H9 (cell line): Measurements from ENCODE around the gene NEBL. TPM values are rescaled to one million over a fixed set of nuclear protein-coding genes. Genes with fewer than 3 reads are reported as not detected.
"Not testable (repeated sequence)": the region's sequence is repeated elsewhere in the genome, so short reads cannot be mapped to it uniquely, and the experiment has no call there.

Experiments
- DNase-seq: peaks from one replicate; pipeline ENCODE4 v3.0.0-alpha.2; 2017
- H2AFZ ChIP-seq: one replicate; pipeline ENCODE4 v1.6.1; 2013; ENCODE audit warnings: mild to moderate bottlenecking, low read length, control low read depth, moderate library complexity
- H2AK5ac ChIP-seq: 2 replicates; pipeline ENCODE4 v1.6.1; 2013; ENCODE audit warnings: low read length, control low read depth, mixed read lengths; ENCODE audit not compliant: insufficient read length
- H2BK120ac ChIP-seq: one replicate; pipeline ENCODE4 v1.6.1; 2013; ENCODE audit warnings: low read depth, mild to moderate bottlenecking, low read length, control low read depth, inconsistent platforms; ENCODE audit not compliant: poor library complexity, severe bottlenecking
- H2BK12ac ChIP-seq: 2 replicates; pipeline ENCODE4 v1.6.1; 2013; ENCODE audit warnings: low read length, control low read depth, mixed read lengths, low read depth; ENCODE audit not compliant: insufficient read length
- H2BK15ac ChIP-seq: 2 replicates; pipeline ENCODE4 v1.6.1; 2013; ENCODE audit warnings: low read depth, low read length, control low read depth
- H2BK20ac ChIP-seq: one replicate; pipeline ENCODE4 v1.6.1; 2013; ENCODE audit warnings: low read depth, mild to moderate bottlenecking, low read length, control low read depth, inconsistent platforms; ENCODE audit not compliant: poor library complexity, severe bottlenecking
- H2BK5ac ChIP-seq: 2 replicates; pipeline ENCODE4 v1.6.1; 2013; ENCODE audit warnings: low read length, control low read depth, mixed read lengths; ENCODE audit not compliant: insufficient read length
- H3K14ac ChIP-seq: 2 replicates; pipeline ENCODE4 v1.6.1; 2013; ENCODE audit warnings: low read length, control low read depth; ENCODE audit not compliant: insufficient read depth
- H3K18ac ChIP-seq: 2 replicates; pipeline ENCODE4 v1.6.1; 2013; ENCODE audit warnings: low read depth, mild to moderate bottlenecking, mixed read lengths, low read length, control low read depth; ENCODE audit not compliant: insufficient read length
- H3K23ac ChIP-seq: 2 replicates; pipeline ENCODE4 v1.6.1; 2013; ENCODE audit warnings: low read length, control low read depth, mixed read lengths, low read depth; ENCODE audit not compliant: insufficient read length
- H3K23me2 ChIP-seq: 2 replicates; pipeline ENCODE4 v1.6.1; 2013; ENCODE audit warnings: low read depth, mild to moderate bottlenecking, mixed read lengths, low read length, control low read depth; ENCODE audit not compliant: insufficient read length, poor library complexity, severe bottlenecking
- H3K27ac ChIP-seq: 2 replicates; pipeline ENCODE4 v1.5.1; 2013; ENCODE audit warnings: low read length, control low read depth, mixed read lengths, low read depth; ENCODE audit not compliant: insufficient read length
- H3K27me3 ChIP-seq: 2 replicates; pipeline ENCODE4 v1.6.1; 2013; ENCODE audit warnings: low read length, control low read depth, inconsistent platforms; ENCODE audit not compliant: insufficient read depth
- H3K4ac ChIP-seq: 2 replicates; pipeline ENCODE4 v1.6.1; 2013; ENCODE audit warnings: low read depth, mild to moderate bottlenecking, control low read depth, inconsistent platforms, low read length, moderate library complexity
- H3K4me1 ChIP-seq: 2 replicates; pipeline ENCODE4 v1.6.1; 2013; ENCODE audit warnings: low read length, control low read depth, inconsistent platforms; ENCODE audit not compliant: insufficient read depth
- H3K4me2 ChIP-seq: 2 replicates; pipeline ENCODE4 v1.6.1; 2013; ENCODE audit warnings: low read length, control low read depth, mixed read lengths; ENCODE audit not compliant: insufficient read length, insufficient read depth
- H3K56ac ChIP-seq: 2 replicates; pipeline ENCODE4 v1.6.1; 2013; ENCODE audit warnings: low read depth, mild to moderate bottlenecking, mixed read lengths, low read length, control low read depth; ENCODE audit not compliant: insufficient read length
- H3K79me1 ChIP-seq: 2 replicates; pipeline ENCODE4 v1.6.1; 2013; ENCODE audit warnings: low read depth, mild to moderate bottlenecking, moderate library complexity, low read length, control low read depth, inconsistent platforms; ENCODE audit not compliant: insufficient read depth, poor library complexity, severe bottlenecking
- H3K79me2 ChIP-seq: 2 replicates; pipeline ENCODE4 v1.6.1; 2013; ENCODE audit warnings: low read length, control low read depth, inconsistent platforms; ENCODE audit not compliant: insufficient read depth
- H3K9ac ChIP-seq: 2 replicates; pipeline ENCODE4 v1.6.1; 2013; ENCODE audit warnings: low read length, control low read depth, mixed read lengths; ENCODE audit not compliant: insufficient read length; ENCODE audit errors: extremely low read depth
- H3K9me3 ChIP-seq: one replicate; pipeline ENCODE4 v1.6.1; 2013; ENCODE audit warnings: low read depth, low read length, inconsistent platforms; ENCODE audit not compliant: control insufficient read depth
- H3T11ph ChIP-seq: one replicate; pipeline ENCODE4 v1.6.1; 2013; ENCODE audit warnings: mild to moderate bottlenecking, low read length, control low read depth, inconsistent platforms
- H4K20me1 ChIP-seq: one replicate; pipeline ENCODE4 v1.6.1; 2013; ENCODE audit not compliant: control insufficient read depth, insufficient read length, insufficient read depth
- H4K5ac ChIP-seq: 2 replicates; pipeline ENCODE4 v1.6.1; 2013; ENCODE audit warnings: low read depth, mild to moderate bottlenecking, mixed read lengths, low read length, control low read depth; ENCODE audit not compliant: insufficient read length
- H4K8ac ChIP-seq: replicated peaks from 2 replicates; pipeline ENCODE4 v1.6.1; 2013; ENCODE audit warnings: low read length, control low read depth, mixed read lengths, low read depth; ENCODE audit not compliant: insufficient read length
- H4K91ac ChIP-seq: 2 replicates; pipeline ENCODE4 v1.6.1; 2013; ENCODE audit warnings: low read depth, mild to moderate bottlenecking, moderate library complexity, mixed read lengths, low read length, control low read depth; ENCODE audit not compliant: insufficient read length
- H3K27ac Mint-ChIP-seq, 3 experiments: 2 replicates in 2 of 3; 3 replicates in 1 of 3; pipeline ENCODE4 v1.8.0; 2020 to 2021; ENCODE audit warnings: mixed read lengths in 3 of 3, mild to moderate bottlenecking in 1 of 3, moderate library complexity in 1 of 3
- H3K27me3 Mint-ChIP-seq: 2 replicates; pipeline ENCODE4 v1.8.0; 2021; ENCODE audit warnings: low read depth, mild to moderate bottlenecking, moderate library complexity, mixed read lengths
- H3K36me3 Mint-ChIP-seq, 3 experiments: 2 replicates in 2 of 3; 3 replicates in 1 of 3; pipeline ENCODE4 v1.8.0; 2020 to 2021; ENCODE audit warnings: low read depth in 3 of 3, mixed read lengths in 3 of 3; ENCODE audit not compliant: insufficient read depth in 1 of 3
- H3K4me1 Mint-ChIP-seq, 2 experiments: 2 replicates each; pipeline ENCODE4 v1.8.0; 2020; ENCODE audit warnings: mixed read lengths in 2 of 2
- H3K4me3 Mint-ChIP-seq, 2 experiments: 2 replicates in 1 of 2; 3 replicates in 1 of 2; pipeline ENCODE4 v1.8.0; 2020 to 2021; ENCODE audit warnings: mild to moderate bottlenecking in 2 of 2, mixed read lengths in 2 of 2, moderate library complexity in 1 of 2
- H3K9me3 Mint-ChIP-seq, 2 experiments: 2 replicates in 1 of 2; 3 replicates in 1 of 2; pipeline ENCODE4 v1.8.0; 2020; ENCODE audit warnings: mild to moderate bottlenecking in 2 of 2, mixed read lengths in 2 of 2, moderate library complexity in 1 of 2
- WGBS: extraction: QIAGEN DNeasy Blood & Tissue Kit; methylation state at CpG from one replicate; pipeline ENCODE4 v1.1.7; 2013; ENCODE audit warnings: missing lambda C conversion rate, low lambda C conversion rate, mixed read lengths; ENCODE audit not compliant: insufficient read length; ENCODE audit errors: extremely low coverage; 5-methylcytosine and 5-hydroxymethylcytosine counted together
- total RNA-seq: library from RNA; stranded (reverse); gene quantifications from 2 replicates; pipeline ENCODE4 v1.2.1, GENCODE V29; 2021
- TF ChIP-seq, protein P1 (sequence below): fragments of 200-600 bp; sonication (generic); conservative IDR thresholded peaks from 3 replicates; pipeline ENCODE4 v1.8.0; 2021; ENCODE audit warnings: antibody characterized with exemption, mild to moderate bottlenecking

Gene NEBL
- total RNA-seq, 1 experiment from 2014 or later = 20.9 TPM

DNA sequence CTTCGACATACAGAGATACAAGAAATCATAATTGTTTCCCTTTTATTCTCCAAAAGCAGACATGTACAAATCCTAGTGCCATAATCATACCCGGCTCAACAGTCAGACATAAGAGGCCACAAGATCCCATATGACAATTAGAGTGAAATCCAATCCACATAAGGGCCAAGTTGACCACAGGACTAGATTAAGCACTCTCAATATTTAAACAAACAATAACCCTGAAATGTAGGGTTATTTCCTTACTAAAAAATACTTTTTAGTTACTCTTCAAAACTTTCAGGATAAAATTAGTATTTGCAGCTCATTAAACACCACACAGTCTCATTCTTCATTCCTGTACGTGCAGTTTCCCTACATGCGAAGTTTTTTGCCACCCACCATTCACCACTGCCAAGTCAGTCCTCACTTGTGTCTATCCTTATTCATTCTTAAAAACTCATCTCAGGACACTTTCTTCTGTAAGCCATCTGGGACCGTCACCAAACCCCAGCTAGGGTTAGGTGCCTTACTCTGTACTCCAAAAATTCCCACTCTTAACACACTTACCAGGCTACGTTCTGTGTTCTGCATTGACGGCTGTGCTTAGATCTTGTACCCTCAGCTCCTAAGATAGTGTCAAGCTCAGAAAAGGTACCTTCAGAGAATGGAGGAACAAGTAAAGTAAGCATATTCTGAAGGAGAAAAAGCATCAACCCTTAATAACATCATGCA lies 47.8 kb upstream of the NEBL start:
- no peak overlapping the region for H3K14ac ChIP-seq
- H4K91ac ChIP-seq = no peak overlapping the region
- H3K79me1 ChIP-seq = no peaks in the 10 kb centered on the region
- H3K56ac ChIP-seq = no peak overlapping the region
- no peak overlapping the region for H2BK20ac ChIP-seq
- H2AK5ac ChIP-seq = no peak overlapping the region
- no peaks in the 10 kb centered on the region for H3K27me3 Mint-ChIP-seq
- no peaks in the 10 kb centered on the region for H3K27me3 ChIP-seq
- no peak overlapping the region for H3K4ac ChIP-seq
- no CpG with 5 or more reads among the region's 7 CpGs for WGBS
- no peak overlapping the region for H3K9ac ChIP-seq
- no peaks in the 10 kb centered on the region for H3K79me2 ChIP-seq
- no peak overlapping the region for H4K5ac ChIP-seq
- no peak overlapping the region for H3T11ph ChIP-seq
- H2BK120ac ChIP-seq = no peak overlapping the region
- no peak for DNase-seq
- peaks cover 2% of the 10 kb centered on the region; the same call in 1 of the 2 replicates for H3K4me1 ChIP-seq
- no peak overlapping the region for H3K27ac ChIP-seq
- TF ChIP-seq, protein P1, sequence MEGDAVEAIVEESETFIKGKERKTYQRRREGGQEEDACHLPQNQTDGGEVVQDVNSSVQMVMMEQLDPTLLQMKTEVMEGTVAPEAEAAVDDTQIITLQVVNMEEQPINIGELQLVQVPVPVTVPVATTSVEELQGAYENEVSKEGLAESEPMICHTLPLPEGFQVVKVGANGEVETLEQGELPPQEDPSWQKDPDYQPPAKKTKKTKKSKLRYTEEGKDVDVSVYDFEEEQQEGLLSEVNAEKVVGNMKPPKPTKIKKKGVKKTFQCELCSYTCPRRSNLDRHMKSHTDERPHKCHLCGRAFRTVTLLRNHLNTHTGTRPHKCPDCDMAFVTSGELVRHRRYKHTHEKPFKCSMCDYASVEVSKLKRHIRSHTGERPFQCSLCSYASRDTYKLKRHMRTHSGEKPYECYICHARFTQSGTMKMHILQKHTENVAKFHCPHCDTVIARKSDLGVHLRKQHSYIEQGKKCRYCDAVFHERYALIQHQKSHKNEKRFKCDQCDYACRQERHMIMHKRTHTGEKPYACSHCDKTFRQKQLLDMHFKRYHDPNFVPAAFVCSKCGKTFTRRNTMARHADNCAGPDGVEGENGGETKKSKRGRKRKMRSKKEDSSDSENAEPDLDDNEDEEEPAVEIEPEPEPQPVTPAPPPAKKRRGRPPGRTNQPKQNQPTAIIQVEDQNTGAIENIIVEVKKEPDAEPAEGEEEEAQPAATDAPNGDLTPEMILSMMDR = no peak
- no peak overlapping the region for H2BK5ac ChIP-seq
- peaks cover 0 to 2% of the 10 kb centered on the region in 2 experiments; a peak in 1 of 5 replicates for H3K9me3 Mint-ChIP-seq
- H3K23ac ChIP-seq = no peak overlapping the region
- H3K4me1 Mint-ChIP-seq = peaks cover 15% of the 10 kb centered on the region in 2 experiments
- no peak overlapping the region for H2BK15ac ChIP-seq
- no peak overlapping the region for H3K27ac Mint-ChIP-seq
- H2AFZ ChIP-seq = no peak overlapping the region
- no peak overlapping the region for H2BK12ac ChIP-seq
- no peak overlapping the region for H3K4me3 Mint-ChIP-seq
- H3K9me3 ChIP-seq = no peaks in the 10 kb centered on the region
- H4K20me1 ChIP-seq = no peaks in the 10 kb centered on the region
- H3K23me2 ChIP-seq = no peaks in the 10 kb centered on the region
- no peak overlapping the region for H4K8ac ChIP-seq
- H3K36me3 Mint-ChIP-seq = no peaks in the 10 kb centered on the region; a peak in 1 of 7 replicates
- no peak overlapping the region for H3K4me2 ChIP-seq
- H3K18ac ChIP-seq = no peak overlapping the region

DNA sequence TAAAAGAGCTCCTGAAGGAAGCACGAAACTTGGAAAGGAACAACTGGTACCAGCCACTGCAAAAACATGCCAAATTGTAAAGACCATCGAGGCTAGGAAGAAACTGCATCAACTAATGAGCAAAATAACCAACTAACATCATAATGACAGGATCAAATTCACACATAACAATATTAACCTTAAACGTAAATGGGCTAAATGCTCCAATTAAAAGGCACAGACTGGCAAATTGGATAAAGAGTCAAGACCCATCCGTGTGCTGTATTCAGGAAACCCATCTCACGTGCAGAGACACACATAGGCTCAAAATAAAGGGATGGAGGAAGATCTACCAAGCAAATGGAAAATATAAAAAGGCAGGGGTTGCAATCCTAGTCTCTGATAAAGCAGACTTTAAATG lies 42.3 kb upstream of the NEBL start:
- H2AK5ac ChIP-seq, H3K4me1 Mint-ChIP-seq, H3K18ac ChIP-seq, H3T11ph ChIP-seq, H3K4me3 Mint-ChIP-seq, H3K27me3 Mint-ChIP-seq, H4K8ac ChIP-seq, H2BK12ac ChIP-seq, H3K4ac ChIP-seq, H3K9me3 ChIP-seq, H2BK15ac ChIP-seq, H2BK5ac ChIP-seq, H3K9ac ChIP-seq, H2BK20ac ChIP-seq, H3K79me2 ChIP-seq, DNase-seq, H3K23me2 ChIP-seq, H3K23ac ChIP-seq, H3K27ac Mint-ChIP-seq, H3K56ac ChIP-seq, H3K27ac ChIP-seq, H3K4me1 ChIP-seq, H2BK120ac ChIP-seq, H4K20me1 ChIP-seq, H3K27me3 ChIP-seq, H3K14ac ChIP-seq, H4K91ac ChIP-seq, H4K5ac ChIP-seq, H3K79me1 ChIP-seq, H3K4me2 ChIP-seq, H2AFZ ChIP-seq: not testable (repeated sequence)
- H3K36me3 Mint-ChIP-seq = peaks cover 11 to 25% (median 24%) of the 10 kb centered on the region in 3 experiments
- WGBS = no CpG with 5 or more reads among the region's 5 CpGs
- peaks cover 22 to 31% of the 10 kb centered on the region in 2 experiments for H3K9me3 Mint-ChIP-seq
